ENCODE data around the gene VEGFD. TPM values are rescaled to one million over a fixed set of nuclear protein-coding genes. Genes with fewer than 3 reads are reported as not detected.

The VEGFD gene
- polyA plus RNA-seq, 3 donors: not detected

DNA sequence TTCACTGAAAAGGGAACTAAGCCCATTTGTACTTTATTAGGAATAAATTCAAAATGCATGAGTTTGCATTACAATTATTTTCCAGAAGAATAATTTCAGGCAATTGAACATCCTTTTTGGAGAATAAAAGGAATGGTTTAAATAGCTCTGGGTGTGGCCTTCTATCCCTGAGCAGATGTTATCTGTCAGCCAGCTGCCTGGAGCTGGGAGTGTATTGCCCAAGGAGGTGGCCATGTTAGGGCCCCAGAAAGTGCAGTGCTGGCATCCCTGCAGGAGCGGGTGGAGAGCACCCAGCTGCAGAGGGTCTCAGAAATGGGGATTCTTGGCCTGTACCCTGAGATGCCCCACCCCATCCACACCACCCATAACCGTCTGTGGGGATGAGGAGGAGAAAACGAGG lies 21.6 kb upstream of the VEGFD start:
- Mint-ChIP-seq H3K27ac (no peak overlapping the region), H3K9me3 (peaks cover 0 to 3% (median 0%) of the 10 kb centered on the region in 7 donors), H3K4me1 (no peaks in the 10 kb centered on the region), H3K27me3 (ENCODE audit: low read depth in 3 of 3) (peaks cover 0 to 34% (median 3%) of the 10 kb centered on the region in 3 donors), H3K36me3 (no peaks in the 10 kb centered on the region), H3K4me3 (no peak overlapping the region)
- Histone ChIP-seq H3K9ac (ENCODE audit: insufficient read depth, low read length, poor library complexity, severe bottlenecking) (no peak overlapping the region), H3K4me2 (replicated peaks; ENCODE audit: extremely low read depth, low read length, poor library complexity, severe bottlenecking) (no peak overlapping the region), H3K9me3 (replicated peaks in 1 of 2; ENCODE audit: control insufficient read depth in 1 of 2, insufficient read depth in 1 of 2, low read length in 2 of 2) (no peaks in the 10 kb centered on the region), H3K79me2 (ENCODE audit: insufficient read depth, low read length) (no peaks in the 10 kb centered on the region), H2AFZ (ENCODE audit: insufficient read depth, low read depth, low read length, poor library complexity, severe bottlenecking) (no peak overlapping the region), H3K4me1 (ENCODE audit: control insufficient read depth in 1 of 2, insufficient read depth in 2 of 2, low read length in 2 of 2) (no peaks in the 10 kb centered on the region), H3K27ac (ENCODE audit: low read depth in 1 of 2, low read length in 2 of 2) (no peak overlapping the region), H3K4me3 (replicated peaks in 1 of 3; ENCODE audit: low read depth in 2 of 3, low read length in 3 of 3) (no peak overlapping the region), H4K20me1 (ENCODE audit: insufficient read depth, low read length) (no peaks in the 10 kb centered on the region), H3K27me3 (ENCODE audit: control insufficient read depth in 2 of 2, insufficient read depth in 2 of 2, low read length in 2 of 2) (peaks cover 0 to 26% of the 10 kb centered on the region in 2 donors), H3K36me3 (replicated peaks in 1 of 2; ENCODE audit: control insufficient read depth in 1 of 2, insufficient read depth in 2 of 2, low read length in 2 of 2) (no peaks in the 10 kb centered on the region)
- intact Hi-C loops (cut with micrococcal nuclease): no loop called here
- WGBS (ENCODE audit: insufficient coverage): no CpG with 5 or more reads among the region's 3 CpGs
- DNase-seq: no peak
- TF ChIP-seq, protein P1, sequence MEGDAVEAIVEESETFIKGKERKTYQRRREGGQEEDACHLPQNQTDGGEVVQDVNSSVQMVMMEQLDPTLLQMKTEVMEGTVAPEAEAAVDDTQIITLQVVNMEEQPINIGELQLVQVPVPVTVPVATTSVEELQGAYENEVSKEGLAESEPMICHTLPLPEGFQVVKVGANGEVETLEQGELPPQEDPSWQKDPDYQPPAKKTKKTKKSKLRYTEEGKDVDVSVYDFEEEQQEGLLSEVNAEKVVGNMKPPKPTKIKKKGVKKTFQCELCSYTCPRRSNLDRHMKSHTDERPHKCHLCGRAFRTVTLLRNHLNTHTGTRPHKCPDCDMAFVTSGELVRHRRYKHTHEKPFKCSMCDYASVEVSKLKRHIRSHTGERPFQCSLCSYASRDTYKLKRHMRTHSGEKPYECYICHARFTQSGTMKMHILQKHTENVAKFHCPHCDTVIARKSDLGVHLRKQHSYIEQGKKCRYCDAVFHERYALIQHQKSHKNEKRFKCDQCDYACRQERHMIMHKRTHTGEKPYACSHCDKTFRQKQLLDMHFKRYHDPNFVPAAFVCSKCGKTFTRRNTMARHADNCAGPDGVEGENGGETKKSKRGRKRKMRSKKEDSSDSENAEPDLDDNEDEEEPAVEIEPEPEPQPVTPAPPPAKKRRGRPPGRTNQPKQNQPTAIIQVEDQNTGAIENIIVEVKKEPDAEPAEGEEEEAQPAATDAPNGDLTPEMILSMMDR (IDR thresholded peaks at IDR 0.05): no peak

DNA sequence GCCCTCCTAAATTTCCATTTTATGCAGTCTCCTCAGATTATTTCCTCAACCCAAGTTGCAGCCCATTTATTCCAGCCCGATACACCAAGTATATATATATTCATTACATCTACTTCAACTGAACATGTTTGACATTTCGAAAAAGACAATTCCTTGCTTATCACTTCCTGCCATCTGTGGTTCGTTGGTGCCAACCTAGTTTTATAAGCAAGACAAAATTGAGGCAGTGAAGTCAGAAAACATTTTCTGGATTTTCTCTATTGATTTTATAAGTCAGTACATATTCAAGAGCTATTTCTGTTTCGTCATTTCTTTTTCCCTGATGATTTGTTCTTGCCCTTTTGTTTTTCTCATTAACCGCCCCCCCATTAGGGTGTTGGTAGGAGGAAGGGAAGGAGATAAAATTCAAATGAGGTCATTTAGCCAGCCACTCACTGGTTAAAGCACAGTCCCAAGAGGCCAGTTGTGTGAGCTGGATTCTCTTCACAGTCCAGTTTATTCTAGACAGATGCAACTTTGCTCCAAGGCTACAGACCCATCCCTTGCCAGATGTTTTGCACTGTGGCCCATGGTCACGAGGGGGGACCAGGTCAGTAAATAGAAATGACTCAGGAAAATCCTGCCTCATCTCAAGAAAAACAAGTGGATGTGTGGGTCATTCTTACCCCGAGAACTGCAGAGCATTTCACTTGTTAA lies 20.3 kb upstream of the VEGFD start:
- H3K4me2 ChIP-seq (replicated peaks; ENCODE audit: extremely low read depth, low read length, poor library complexity, severe bottlenecking): no peak overlapping the region
- Mint-ChIP-seq H3K36me3 (no peaks in the 10 kb centered on the region), H3K9me3 (peaks cover 0 to 3% (median 0%) of the 10 kb centered on the region in 7 donors), H3K4me3 (no peak overlapping the region), H3K27me3 (ENCODE audit: low read depth in 3 of 3) (peaks cover 0 to 31% (median 3%) of the 10 kb centered on the region in 3 donors), H3K4me1 (no peaks in the 10 kb centered on the region), H3K27ac (no peak overlapping the region)
- no peaks in the 10 kb centered on the region for H4K20me1 ChIP-seq (ENCODE audit: insufficient read depth, low read length)
- no peaks in the 10 kb centered on the region for H3K36me3 ChIP-seq (replicated peaks in 1 of 2; ENCODE audit: control insufficient read depth in 1 of 2, insufficient read depth in 2 of 2, low read length in 2 of 2)
- H3K4me1 ChIP-seq (ENCODE audit: control insufficient read depth in 1 of 2, insufficient read depth in 2 of 2, low read length in 2 of 2): no peaks in the 10 kb centered on the region
- no peak for DNase-seq
- H2AFZ ChIP-seq (ENCODE audit: insufficient read depth, low read depth, low read length, poor library complexity, severe bottlenecking): no peak overlapping the region
- no peak overlapping the region for H3K27ac ChIP-seq (ENCODE audit: low read depth in 1 of 2, low read length in 2 of 2)
- H3K27me3 ChIP-seq (ENCODE audit: control insufficient read depth in 2 of 2, insufficient read depth in 2 of 2, low read length in 2 of 2): peaks cover 0 to 29% of the 10 kb centered on the region in 2 donors
- no peak overlapping the region for H3K4me3 ChIP-seq (replicated peaks in 1 of 3; ENCODE audit: low read depth in 2 of 3, low read length in 3 of 3)
- no CpG with 5 or more reads among the region's 7 CpGs for WGBS (ENCODE audit: insufficient coverage)
- H3K9ac ChIP-seq (ENCODE audit: insufficient read depth, low read length, poor library complexity, severe bottlenecking): no peak overlapping the region
- H3K9me3 ChIP-seq (replicated peaks in 1 of 2; ENCODE audit: control insufficient read depth in 1 of 2, insufficient read depth in 1 of 2, low read length in 2 of 2): no peaks in the 10 kb centered on the region
- TF ChIP-seq, protein P1 (IDR thresholded peaks at IDR 0.05): no peak
- intact Hi-C loops (cut with micrococcal nuclease): no loop called here
- H3K79me2 ChIP-seq (ENCODE audit: insufficient read depth, low read length): no peaks in the 10 kb centered on the region
